CD4-positive, alpha-beta T cell treated with Interleukin-6 at 100 ng/mL for 8 hours (primary cell): ENCODE results near the gene CCNK.

Source experiments
- DNase-seq: peaks from one replicate; pipeline ENCODE4 v3.0.0-alpha.2; 2020; ENCODE audit warnings: mixed read lengths, low spot score

The CCNK gene

DNA sequence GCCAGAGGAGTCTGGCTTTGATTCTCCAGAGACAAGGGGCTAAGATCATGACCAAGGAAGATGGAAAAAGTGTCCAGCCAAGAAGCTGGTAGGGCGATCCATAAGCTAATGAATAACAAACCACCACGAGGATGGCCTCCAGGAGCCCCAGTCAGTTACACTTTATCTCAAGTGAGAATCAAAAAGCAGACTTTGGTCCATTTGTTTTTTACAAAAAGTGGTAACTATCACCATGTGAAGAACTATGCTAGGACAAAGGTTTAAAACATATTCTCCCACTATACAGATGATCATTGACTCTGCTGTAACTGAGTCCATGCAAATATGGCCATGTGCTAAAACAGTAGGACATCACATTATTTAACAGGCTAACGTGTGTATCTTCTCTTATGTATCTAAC lies 14.5 kb upstream of the CCNK start:
- no peak for DNase-seq

DNA sequence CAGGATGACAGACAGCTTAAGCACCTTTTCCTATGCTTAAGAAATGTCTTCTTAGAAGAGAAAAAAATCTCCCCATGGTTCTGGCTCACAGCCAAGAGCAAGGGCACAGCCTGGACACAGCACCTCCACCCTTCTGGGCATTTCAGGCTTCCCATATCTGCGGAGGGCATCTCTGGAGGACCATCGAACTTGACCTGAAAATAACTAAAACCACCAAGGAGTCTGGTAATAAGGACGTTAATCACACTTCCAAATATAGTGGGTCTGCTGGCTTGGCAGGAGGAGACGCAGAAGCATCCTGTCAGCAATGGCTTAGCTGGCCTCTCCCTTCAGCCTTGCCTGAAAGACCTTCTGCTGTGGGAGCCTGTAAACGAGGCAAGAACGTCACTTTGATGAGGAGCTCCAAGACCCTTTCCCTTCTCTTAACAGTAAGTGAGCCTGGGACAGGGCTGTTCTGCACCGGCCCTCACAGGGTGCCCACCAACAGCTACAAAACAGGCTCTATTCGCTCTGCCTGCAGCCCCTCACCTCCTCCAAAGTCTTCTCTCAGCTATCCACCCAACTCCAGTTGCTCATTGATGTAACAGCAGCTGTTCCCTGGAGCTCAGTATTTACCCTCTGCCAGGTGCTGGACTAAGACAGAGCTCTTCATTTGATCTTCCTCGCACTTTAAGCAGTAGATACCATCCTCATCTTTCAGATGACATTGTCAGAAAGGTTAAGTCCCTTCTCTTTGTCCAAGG lies 13.7 kb upstream of the CCNK start:
- no peak for DNase-seq

DNA sequence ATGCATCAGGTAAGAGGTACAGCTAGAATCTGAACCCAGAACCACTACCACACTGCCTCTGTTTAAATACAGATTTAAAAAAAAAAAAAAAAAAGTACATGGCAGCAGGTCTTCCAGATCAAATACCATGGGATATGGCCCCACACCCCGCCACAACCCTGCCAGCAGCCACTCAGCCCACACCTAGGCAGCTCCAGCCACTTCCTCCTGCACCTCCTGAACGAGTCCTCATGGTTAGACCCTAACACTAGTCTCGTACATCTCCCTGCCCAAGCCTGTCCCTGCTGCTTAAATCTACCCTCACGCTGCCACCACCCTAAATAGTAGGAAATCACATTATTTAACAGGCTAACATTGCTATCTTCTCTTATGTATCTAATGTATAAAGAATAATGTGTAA lies 13.1 kb upstream of the CCNK start:
- no peak for DNase-seq

DNA sequence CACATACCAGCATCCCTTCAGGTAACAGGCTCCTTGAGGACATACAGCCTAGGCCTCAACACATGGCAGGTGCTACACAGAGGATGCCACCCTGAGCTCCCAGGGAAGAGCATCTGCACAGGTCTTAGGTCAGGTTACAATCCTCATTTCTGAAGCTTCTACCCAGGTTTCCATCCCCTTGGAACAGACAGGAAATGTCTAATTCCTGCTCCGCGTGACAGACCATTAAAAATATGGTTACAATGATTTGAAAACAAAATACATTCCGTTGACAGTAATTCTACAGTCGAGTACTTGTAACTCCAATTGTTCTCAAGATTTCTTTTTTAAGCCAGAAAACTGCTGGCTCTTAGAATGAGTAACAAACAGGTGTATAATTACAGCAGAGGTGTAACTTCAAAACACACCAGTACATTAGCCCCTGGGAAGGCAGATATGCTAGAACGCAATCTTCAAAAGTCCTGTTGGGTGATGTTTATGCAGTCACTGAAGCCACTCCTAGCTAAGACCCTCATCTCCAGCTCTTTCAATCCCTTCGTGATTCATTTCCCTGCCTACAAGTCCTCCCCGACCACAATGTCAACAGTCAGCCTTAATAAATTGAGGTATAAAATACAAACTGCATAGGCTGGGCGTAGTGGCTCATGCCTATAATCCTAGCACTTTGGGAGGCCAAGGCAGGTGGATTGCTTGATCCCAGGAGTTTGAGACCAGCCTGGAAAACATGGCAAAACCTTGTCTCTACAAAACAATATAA lies 12.2 kb upstream of the CCNK start:
- no peak for DNase-seq

DNA sequence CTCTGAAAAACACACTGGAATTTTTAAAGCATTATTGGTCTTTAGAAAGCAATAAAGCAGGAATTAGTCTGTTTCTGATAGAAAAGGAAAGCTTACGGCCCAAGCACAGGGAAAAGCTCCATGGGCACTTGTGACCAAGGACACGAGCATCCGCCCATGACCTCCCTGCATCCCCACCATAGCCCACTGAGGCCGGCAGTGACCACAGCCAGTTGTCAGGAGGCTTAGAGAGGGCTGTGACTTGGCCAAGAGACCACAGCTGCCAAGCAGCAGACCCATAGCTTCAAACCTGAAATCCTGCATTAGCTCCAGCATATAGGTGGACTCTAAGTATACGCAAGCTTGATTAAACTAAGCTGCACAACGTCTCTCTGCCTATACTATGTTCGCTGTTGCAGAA lies 9.5 kb upstream of the CCNK start:
- DNase-seq, result no peak

DNA sequence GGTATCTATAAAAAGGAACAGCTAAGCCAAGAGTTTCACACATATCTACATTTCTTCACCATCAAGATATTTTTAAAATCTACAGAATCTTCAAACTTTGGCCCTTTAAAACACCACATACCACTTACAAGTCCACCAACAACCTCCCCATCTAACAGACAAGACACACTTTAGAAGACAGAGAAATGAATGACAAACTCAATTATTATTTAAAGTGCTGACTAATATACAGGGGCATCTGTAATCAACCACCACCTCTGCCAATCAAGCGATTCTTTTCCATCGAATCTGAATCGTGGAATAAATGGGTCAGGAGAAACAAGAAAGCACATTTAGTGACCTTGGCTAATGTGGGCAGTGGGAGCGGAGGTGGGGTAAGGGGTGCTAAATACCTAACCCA lies 8.3 kb upstream of the CCNK start:
- DNase-seq, result no peak

DNA sequence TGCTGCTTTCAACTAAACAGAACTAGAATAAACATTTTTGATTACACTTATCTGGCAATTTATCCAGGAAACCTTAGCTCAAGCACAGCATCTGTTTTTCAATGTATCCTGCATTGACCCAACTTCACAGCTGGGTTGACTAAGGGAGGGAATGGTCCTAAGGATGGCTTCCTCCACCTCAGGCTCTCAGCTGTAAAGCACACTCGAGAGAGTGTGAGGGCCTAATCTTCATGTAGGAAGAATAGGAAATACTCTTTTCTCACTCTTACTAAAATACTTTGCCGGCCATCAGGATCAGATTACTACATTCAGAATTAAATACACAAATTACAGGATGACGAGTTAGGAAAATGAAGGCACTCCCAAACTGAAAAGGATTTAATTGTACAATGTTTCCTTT lies 7.8 kb upstream of the CCNK start:
- no peak for DNase-seq

DNA sequence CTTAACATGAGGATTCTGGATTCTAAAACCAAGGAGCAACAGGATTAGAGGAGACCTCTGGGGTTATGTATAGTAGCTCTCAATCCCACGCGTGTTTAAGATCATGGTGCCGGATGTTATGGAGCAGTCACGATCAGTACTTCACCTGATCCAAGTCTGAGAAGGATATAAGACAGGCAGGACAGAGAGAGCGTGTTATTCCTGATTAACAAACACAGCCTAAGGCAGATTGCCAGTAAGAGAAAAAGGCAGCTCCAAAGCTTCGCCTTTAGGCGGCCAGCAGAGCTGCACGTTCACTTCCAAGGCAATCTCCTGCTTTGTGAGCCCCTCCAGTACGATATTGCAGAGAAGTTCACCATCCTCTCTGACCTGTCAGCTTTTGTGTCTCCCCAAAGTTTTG lies 6.0 kb upstream of the CCNK start:
- DNase-seq, result no peak

DNA sequence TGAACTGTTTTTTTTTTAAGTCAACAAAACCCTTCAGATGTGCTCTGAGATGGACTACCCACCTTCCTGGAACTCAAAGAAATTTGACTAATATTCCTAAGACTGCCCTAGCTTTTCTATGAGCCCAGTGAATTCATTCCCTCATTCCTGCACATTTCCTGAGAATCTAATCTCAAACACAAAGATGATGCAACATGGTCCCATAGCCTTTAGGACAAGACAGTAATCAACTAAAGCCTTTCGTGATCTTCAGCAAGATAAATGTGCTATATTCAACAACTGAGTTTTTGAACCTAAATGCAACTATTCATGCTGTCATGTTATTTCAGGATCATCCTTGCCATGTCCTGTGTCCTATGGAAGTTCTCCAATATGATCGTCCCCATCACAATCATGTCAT lies 5.5 kb upstream of the CCNK start:
- DNase-seq, result no peak

DNA sequence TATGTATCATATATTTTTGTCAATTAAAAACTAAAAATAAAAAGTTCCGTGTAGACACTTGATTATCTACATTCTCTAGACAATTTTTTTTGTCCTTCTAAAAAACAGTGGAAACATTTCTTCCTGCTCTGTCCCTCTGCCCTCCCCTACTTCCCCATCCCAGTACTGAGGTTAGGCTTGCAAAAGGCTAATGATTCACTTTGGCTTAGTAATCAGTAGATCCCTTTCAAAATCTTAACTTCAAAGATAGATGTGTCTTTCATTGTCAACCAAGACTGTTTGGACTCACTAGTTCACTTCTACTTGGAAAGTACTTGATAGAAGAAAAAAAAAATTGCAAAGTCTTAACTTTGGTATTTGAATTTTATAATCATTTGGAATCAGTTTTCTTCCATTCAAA lies 4.3 kb upstream of the CCNK start:
- no peak for DNase-seq

DNA sequence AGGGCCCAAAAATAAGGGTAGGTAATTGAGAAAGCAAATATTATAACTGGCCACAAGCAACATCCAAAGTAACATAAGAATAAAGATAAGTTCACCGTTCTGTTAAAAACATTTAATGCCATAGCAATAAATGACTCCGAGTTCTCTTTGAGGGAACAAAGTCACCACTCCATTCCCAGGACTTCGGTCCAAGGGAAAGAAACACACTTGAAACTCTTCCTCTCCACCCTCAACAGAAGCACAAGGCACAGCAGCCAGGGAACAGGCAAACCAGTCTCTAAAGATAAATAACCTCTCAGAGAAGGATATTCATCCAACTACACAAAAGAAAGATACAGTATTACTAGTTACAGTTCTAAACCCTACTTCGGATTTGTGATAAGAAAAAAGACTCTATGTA lies 3.1 kb upstream of the CCNK start:
- no peak for DNase-seq

DNA sequence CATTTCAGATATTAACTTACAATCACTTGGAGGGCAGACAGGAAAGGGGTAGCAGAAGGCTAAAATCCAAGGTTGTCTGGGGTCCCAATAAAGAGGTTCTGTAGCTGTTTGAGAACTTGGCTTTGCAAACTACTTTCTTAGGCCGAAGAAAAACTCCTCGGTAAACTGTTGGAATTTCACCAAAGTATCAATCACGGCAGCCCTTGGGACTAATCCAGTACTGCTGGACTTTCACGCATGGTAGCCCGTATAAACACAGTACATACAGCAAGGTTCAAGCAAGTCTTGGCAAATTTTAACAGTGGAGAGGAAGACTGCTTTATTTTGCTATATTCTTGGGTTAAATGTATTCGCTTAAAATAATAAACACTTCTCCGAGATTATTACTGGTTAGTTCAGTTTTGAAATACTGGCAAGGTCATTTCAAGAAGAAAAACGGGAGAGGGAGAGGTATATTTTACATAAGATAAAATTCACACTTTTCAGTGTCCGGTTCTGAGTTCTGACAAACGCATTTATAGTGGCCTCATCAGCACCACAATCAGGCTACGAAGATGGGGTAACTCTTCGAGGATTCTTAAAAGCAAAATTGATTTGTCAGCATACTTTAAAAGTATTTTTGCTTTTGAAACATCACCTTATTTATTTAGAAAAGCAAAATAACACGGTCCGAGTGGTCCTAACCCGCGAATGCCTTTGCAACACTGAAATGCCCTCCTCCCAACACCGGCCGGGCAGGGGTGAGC lies 1.9 kb upstream of the CCNK start:
- DNase-seq, result no peak

DNA sequence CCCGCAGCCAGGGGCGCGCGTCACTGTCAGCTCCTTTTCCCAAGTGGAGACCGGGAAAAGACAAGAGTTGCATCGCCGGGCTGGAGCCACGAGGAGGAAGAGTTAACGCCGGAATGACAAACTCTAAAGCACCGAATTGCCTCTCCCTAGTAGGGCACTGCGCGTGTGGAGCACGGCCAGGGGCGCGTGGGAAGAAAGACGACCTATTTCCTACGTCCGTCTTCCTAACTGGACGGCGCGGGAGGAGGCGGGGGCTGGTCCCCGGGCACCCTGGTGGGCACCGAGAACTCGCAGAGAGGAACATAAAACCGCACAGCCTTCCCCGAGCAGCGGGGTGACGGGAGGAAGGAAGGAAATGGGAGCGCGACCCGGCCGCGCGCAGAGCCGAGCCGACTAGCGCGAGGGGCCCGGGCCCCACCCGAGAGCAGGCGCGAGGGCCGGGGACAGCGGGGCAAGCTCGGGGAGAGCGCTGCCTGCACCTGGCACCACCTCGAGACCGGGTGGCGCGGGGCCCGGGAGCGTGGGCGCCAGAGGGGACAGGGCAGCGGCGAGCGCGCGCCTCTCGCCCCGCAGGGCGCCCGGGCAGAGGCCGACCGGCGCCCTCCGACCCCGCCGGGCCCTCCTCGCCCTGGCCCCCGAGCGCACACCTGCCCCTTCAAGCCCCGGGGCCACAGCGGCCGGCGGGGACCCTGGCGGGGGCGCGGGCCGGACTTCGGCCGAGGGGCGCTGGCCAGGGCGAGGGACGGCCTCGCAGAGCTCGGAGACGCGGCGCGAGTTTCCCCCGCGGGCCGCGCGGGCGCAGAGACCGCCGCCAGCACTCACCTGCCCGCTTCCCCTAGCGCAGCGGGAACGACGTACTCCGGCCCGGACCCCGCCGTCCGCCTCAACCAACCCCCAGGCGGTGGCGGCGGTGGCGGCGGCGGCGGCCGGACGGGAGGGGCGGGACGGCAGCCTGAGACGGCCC lies 1.0 kb upstream of the CCNK start, which contains the start of gene SETD3:
Gene SETD3 (minus strand): TSS at position 954 of the 964 bp plus-strand sequence. CDS start 15,054 bp downstream, outside the sequence.
- DNase-seq, result no peak

DNA sequence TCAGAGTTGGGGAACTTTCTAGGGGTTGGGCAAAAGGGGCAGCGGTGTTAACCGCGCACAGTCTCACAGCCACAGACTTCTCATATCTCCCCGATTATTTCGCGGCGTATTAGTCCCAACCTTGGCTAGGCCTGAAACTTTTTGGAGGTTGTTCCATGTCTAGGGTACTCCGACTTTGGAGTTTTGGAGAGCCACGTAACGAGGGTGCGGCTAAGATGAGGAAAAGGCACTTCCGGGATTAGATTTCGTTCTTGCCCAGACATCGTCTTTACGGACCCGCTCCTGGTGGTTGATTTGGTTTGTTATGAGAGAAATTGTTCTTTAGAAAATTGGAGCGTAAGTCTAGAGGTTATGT lies 513 bp downstream of the CCNK start:
- no peak for DNase-seq

DNA sequence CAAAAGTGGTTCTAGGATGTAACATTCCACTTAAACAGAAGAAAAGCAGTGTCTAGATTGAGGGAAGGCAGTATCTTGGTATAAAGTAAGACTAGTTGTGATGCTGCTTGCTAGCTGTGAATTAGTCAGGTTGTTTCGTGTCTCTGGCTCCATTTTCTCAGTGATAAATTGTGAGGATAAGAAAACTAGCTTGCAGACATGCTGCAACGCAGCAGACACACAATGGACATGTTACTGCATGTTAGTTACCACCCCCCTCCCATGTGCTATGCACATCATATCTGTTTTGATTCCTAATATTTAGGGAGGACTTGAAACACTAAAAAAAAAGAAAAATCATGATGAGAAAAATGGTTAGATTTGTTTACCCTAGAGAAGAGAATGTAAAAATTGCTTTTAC lies 2.9 kb downstream of the CCNK start:
- DNase-seq, result no peak

DNA sequence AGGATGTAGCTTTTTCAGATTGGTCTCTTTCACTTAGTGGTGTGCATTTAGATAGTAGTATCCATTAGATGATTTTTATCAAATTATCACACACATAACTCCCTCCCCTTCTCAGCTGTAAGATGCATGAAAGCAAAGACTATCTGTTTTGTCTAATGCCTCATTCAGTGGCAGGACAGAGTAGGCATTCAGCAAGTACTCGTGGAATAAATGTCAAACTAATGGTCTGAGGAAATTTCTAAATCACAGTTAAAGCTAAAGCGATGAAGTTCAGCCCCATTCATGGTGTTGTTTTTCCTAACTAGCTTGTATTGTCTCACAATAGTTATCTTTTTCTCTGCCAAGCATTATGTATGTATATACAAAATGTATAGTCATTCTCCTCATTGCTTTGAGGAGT lies 16.1 kb downstream of the CCNK start:
- no peak for DNase-seq

DNA sequence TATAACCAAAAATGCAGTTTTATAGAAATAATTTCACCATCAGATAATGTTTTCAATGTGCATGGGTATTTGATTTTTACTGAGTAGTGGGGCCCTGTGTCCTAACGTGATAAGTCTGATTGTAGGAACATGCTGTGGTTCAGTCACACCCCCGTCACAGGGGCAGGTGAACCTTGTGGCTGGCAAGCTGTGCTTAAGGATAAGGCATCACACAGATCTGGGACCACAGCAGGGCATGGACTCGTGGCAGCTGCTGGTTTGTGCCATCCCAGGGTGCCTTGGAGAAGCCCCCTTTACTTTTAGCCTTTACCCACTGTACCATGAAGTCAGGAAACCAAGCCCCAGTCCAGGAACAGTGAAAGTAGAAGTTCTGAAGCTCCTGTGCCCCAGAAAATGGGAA lies 16.7 kb downstream of the CCNK start:
- DNase-seq, result no peak

DNA sequence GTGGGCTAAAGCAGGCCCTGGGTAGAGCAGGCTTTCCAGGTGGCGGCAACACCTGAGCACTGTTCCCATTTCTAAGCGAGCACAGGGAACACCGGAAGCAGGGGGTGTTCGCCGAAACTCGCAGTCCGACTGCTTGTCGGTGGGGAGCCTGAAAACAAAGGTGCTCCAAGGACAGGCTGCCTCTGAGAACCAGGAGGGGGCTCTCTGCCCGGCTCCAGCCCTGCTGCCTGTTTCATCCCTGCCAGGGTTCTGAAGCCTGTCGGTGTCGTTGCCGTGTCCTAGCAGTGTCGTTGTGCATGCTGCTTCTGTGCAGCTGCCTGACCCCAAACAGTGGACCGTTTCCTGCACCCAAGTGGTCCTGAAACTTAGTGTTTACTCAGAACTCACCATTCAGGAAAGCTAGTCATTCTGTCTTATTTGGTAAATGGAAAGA lies 21.8 kb downstream of the CCNK start:
- no peak for DNase-seq

DNA sequence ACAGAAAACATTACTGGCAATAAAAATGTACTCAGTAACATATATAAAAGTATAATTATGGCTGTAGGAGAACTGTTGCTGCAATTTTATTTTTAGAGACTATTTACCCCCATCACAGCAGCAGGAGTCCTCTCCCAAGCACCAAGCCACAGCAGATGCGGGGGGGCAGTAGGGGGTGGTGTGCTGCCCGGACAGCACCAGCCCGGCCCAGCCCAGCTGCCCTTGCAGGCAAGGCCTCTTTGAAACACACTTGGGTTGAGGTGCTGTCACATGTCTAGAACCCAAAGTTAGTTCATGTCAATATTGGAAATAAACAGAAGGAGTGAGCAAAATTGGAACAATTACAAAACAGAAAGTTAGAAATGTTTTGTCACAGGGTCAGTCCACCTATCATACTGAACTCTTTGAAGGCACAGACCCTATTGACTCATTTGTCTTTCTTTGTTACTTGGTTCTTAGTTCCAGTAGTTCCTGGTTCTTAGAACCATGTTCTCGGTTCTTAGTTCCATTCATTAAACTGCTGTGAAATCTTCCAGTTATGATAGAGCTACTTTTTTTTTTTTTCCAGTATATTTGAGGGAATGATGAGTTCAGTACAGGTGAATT lies 22.7 kb downstream of the CCNK start:
- DNase-seq, result no peak

DNA sequence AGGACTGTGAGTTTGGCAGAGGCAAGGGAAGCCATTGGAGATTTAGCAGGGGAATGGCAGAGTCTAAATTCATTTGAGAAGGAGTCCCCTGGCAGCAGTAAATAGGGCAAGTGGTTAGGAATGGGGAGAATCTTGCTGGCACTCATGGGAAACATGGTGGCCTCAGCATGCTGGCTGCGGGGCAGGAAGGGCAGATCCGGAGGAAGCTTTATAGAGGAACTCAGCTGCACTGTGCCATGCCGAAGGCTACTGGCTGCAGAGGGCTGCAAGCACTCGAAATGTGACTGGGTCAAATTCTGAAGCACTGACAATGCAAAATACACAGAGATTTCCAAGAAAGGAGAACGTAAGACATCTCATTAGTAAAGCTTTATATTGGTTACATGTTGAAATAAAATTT lies 23.9 kb downstream of the CCNK start:
- no peak for DNase-seq

DNA sequence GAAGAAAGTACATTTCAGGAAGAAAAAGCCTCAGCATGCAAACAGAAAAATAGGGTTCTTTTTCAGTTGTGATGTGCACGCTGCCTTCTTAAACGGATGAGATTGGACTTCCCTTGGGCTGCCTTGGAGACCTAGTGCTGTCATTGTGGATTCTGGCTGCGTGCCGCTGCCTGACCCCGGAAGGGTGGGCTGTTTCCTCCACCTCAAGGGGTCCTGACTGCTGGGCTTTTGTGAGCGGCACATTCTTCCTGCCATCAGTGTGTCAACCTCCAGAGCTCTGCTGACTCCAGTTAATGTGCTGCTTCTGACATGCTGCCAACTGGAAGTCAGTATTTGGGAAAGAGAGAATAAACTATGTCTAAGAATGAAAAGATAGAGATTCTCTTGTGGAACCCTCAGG lies 25.1 kb downstream of the CCNK start:
- no peak for DNase-seq
